Subcutaneous adipose tissue (tissue), 4 donors: ENCODE measurements around the gene MYLK2. TPM values are rescaled to one million over a fixed set of nuclear protein-coding genes. Genes with fewer than 3 reads are reported as not detected.

Source experiments
- CTCF ChIP-seq: fragments of 450-650 bp; IDR thresholded peaks from one replicate; pipeline ENCODE4 v1.5.1; 2016; ENCODE audit warnings: low read depth, mild to moderate bottlenecking, control low read depth, antibody characterized with exemption, moderate library complexity
- total RNA-seq, 4 donors: library from RNA; depleted of rRNA; stranded (reverse); fragments of >200 nt; gene quantifications; one replicate each; pipeline ENCODE4 v1.1.0, GENCODE V29; 2016

MYLK2 gene
- total RNA-seq, 4 donors from 2014 or later = not detected

- no peak for TF ChIP-seq CTCF
These were observed 19.6 kb downstream of the MYLK2 start for GRCh38 chr20:31838646-31839292.

GRCh38 chr20:31839782-31840487 lies 20.8 kb downstream of the MYLK2 start:
- TF ChIP-seq CTCF = no peak

GRCh38 chr20:31840906-31841816 lies 22.0 kb downstream of the MYLK2 start:
- no peak for TF ChIP-seq CTCF

- TF ChIP-seq CTCF = no peak
These were observed 22.8 kb downstream of the MYLK2 start for GRCh38 chr20:31841928-31842327.

GRCh38 chr20:31842471-31843157 lies 23.5 kb downstream of the MYLK2 start:
- TF ChIP-seq CTCF = no peak

- TF ChIP-seq CTCF = no peak
These were observed 24.1 kb downstream of the MYLK2 start for GRCh38 chr20:31843288-31843687.

- TF ChIP-seq CTCF = no peak
These were observed 24.7 kb downstream of the MYLK2 start for GRCh38 chr20:31843881-31844280.
